Fibroblast of skin of left quadriceps (primary cell): ENCODE measurements around the gene POGK.
A peak's percentile ranks its signal among the peaks of the same experiment; 100 is the strongest.
"Not testable (repeated sequence)": the region's sequence is repeated elsewhere in the genome, so short reads cannot be mapped to it uniquely, and the experiment has no call there.

Experiments used
- DNase-seq, 2 experiments: peaks; one replicate each; pipeline ENCODE4 v3.0.0-alpha.2; 2013; ENCODE audit warnings: low read depth in 2 of 2

The POGK gene

DNA sequence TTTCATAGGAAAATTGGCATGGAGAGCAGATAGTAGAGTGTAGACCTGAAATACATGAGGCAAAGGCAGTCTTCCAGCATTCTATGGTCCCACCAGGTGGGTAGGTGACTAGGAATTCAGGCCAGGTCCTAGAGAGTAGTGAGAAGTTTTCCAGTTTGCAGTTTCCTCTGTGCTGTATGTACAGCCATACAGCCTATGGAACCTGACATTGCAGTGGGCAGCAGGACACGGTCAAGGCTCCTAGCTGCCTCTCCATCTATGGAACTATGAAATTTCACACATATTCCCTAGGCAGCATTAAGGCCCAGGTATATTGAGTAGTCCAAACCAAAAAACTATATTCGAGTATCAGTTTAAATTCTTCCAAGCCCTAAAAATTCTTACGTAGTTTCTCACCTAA, 16.3 kb downstream of the POGK start:
- DNase-seq = no peak

DNA sequence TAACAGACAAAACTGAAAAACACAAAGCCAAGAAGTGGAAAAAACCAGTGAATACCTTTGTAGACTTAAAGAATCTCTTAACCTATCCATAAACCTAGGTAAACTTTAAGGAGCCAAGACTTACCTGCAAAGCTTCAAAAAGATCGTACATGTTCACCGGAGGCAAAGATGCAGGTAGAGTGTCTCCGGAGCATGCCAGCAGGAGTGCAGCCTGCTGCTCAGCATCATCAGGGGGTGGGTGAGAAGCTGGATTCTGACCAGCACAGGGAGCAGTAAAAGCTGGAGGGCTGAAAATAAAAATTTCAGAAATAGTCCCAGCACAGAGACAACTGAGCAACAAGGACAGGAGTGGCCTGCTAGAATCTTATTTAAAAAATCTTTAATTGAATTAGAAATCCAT, 18.7 kb downstream of the POGK start:
- no peak for DNase-seq

DNA sequence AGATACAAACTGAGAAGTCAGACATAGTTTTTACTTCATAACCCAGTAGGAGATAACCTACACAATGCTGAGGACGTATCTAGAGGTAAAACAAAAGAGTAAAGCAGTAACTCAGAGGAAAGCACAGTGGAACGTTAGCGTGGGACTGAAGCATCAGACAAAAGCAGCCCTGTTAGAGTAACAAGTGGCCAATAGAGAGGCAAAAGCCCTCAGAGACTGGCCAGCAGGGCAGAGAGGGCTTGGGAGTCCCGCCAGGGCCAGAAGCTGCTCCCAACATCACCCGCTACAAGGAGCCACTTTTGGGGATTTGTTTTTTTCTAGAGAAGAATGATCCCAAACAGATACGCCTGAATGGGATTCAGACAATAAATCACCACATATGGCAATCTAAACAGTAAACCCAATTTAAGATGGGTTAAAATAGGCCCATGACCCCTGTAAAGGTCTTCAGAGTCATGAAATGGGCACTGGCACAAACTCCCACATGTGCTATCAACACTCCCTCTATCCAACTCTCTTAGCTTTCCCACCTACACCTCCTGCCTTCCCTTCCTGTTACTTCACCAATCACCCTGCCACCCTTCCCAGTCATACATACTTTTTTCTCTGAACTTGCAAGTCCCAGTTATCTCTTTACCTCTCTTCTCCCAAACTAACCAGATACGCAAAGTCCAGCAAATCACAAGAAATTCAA, 19.6 kb downstream of the POGK start:
- DNase-seq = no peak

DNA sequence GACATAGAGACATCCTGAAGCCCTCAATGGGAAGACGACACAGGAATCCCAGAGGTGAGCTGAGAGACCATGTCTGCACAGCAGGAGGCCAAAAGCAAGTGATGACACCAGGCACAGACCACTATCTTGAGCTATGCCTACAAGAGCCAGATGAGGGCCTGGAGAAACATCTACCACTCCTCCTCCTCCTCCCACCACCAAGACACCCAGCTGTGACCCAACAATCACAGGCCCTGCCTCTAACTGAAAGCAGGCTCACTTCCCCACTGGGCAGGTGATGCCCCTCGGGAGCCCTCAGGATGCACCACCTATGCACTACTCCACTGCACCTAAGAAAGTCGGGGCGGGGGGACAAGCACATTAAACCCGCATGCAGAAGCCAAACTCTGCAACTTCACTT, 20.3 kb downstream of the POGK start:
- no peak for DNase-seq

DNA sequence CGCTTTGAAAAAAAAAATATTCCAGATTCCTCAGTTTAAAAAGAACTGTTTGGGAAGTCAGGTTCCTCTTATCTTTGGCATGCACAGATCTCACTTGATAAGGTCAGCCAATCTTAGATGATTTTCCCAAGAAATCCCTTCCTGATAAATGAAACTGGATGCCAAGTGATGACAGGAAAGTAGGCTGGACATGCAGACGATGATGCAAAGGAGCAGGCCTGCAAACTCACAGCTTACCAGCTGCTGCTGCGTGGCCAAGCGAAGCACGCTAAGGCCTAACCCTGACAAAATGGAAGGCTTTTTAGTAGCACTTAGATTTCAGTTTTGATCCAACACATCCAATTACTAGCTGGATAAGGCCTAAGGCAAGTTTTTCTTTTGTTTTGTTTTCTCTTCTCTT, 26.7 kb downstream of the POGK start:
- DNase-seq = no peak

DNA sequence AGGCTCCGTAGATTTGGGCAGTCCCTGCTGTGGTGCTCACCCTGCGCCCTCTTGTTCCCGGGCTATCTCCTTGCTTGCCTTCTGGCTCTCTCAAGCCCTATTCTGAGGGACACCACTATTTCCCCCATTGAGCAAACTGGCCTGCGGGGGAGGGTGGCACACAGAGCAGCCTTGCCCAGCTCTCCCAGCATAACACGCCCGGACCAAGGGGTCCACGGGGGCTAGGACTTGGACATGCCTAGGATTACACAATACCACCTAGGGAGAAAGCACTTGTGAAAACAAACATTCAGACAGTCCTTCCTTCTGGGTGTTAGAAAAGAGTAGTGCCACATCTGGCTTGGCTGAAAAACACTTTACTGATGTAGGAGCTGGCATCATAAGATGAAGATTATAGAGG, 29.4 kb downstream of the POGK start:
- no peak for DNase-seq

DNA sequence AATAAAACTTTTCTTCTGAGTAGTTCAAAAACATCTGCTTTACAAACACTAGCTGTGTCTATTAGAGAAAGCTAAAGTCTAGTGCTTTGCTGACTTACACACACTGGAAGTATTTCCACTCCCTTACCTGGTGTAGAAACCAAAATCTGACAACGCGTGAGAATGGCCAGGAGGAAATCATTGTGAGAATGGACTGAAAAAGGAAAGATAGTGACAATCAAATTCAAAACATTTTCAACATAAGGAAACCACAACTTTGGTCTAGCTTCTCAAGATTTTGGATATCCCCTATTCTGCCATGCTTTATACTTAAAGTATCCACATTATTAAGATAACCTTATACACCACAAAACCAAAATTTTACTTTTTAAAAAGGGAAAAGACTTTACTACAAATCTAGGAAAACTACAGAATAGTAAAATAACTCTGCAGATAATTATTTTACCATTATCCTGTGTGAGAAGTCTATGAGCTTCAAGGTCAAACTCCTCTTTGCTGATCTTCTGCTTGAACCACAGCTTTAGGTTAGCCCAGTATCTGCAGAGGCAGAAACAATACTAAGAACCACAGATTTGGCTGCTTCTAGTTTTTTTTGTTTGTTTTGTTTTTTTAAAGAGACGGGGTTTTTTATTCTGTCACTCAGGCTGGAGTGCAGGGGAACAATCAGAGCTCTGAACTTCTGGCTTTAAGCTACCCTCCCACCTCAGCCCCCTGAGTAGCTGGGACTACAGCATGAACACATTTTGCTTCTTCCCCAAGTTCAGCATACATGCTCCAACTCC, 30.2 kb downstream of the POGK start:
- no peak for DNase-seq

DNA sequence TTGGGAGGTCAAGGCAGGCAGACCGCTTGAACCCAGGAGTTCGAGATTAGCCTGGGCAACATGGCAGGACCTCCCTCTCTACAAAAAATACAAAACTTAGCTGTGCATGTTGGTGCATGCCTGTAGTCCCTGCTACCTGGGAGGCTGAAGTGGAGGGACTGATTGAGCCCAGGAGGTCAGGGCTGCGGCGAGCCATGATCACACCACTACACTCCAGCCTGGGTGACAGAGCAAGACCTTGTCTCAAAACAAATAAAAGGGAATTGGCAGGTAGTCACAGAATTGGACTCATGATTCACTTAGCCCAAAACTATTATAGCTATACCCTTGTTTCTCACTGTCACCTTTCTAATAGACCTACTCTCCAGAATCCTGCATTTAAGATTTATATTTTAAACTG, 31.3 kb downstream of the POGK start:
- no peak for DNase-seq

DNA sequence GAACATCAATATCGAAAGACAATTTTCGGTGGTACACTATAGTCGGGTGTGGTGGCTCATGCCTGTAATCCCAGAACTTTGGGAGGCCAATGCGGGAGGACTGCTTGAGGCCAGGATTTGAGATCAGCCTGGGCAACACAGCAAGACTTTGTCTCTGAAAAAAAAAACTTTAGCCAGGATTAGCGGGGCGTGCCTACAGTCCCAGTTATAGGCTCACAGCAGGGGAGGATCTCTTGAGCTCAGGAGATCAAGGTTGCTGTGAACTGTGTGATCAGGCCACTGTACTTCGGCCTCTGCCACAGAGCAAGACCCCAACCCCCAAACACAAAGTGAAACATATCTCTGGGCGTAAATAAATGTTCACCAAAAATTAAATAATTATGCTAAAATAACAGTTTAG, 35.2 kb downstream of the POGK start:
- no peak for DNase-seq

DNA sequence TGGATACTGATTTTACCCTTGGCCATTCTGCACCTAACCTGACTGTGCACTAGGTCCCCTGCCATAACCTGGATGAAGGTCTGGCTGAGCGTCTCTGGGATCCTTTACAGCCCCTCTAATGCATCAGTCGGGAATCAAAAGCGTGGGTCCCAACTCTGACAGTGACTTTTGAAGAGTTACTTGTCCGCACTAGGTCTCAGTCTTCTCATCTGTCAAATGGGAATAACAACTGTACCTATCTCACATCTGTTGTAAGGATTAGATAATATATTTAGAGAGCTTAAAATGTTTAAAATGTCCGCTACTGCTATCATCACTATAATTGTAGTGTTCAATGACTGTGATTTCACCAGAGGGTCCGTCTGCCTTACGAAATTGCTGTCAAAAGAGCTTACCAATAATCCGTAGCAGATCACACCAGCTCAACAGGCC, 36.0 kb downstream of the POGK start:
- no peak for DNase-seq

DNA sequence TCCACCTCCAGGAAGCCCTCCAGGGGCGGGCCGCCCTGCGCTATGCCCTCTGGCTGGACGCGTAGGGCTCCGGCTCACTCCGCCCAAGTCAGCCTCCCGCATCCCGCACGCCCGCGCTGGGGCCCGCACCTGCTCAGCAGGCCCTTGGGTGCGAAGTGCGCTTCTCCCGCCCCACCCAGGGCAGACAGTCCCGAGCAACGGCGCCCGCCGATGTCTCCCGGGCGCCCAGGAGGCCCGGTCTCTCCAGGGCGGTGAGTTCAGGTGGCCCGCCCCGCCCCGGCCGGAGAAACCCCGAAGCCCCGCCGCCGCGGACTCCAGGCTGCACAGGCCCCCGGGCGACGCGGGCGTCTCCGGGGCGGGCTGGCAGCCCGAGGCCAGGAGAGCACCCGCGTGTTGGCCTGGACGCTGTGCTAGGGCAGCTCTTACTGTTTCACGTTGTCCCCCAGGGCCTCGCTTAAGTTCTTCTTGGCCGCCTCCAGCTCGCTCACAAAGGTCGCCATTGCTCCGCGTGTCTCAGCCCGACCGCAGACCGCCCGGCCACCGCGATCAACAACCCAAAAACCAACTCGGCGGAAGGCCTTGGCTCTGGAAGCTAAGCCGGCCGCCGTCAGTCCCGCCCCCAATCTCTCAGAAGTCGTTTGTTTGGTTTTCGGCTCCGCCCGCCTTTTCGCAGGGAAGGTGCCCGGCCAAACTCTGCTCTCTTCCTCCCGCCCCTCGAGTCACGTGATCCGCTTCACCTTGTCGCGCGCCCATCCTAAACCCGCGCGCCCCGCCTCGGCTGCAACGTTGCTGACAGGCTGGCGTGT, 36.7 kb downstream of the POGK start, which contains the start of gene TADA1:
Gene TADA1 (minus strand): TSS at position 531 of the 806 bp plus-strand sequence. CDS start 31 bp downstream, at position 500.
- DNase-seq = peak; percentile 92 to 95

DNA sequence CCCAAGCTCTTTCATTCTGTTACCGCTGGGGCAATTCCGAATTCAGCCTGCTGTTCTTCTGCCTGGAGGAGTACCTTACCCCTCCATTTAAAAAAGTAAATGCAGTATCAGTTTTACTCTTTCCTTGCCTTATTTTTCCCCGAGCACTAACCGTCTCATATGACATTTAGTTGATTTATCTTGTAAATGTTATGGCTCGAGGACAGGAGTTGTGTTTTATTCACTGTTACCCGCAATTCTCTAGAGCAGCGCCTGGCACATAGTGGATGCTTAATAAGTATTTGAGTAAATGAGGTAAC, 37.2 kb downstream of the POGK start:
- DNase-seq = no peak

DNA sequence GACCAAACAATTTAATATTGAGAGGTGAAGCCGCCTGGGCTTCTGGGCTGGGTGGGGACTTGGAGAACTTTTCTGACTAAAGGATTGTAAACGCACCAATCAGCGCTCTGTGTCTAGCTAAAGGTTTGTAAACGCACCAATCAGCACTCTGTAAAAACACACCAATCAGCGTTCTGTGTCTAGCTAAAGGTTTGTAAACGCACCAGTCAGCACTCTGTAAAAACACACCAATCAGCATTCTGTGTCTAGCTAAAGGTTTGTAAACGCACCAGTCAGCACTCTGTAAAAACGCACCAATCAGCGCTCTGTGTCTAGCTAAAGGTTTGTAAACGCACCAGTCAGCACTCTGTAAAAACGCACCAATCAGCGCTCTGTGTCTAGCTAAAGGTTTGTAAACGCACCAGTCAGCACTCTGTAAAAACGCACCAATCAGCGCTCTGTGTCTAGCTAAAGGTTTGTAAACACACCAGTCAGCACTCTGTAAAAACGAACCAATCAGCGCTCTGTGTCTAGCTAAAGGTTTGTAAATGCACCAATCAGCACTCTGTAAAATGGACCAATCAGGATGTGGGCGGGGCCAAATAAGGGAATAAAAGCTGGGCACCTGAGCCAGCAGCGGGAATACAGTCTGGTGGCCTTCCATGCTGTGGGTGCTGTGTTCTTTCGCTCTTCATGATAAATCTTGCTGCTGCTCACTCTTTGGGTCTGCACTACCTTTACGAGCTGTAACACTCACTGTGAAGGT, 39.1 kb downstream of the POGK start:
- DNase-seq = not testable (repeated sequence)

DNA sequence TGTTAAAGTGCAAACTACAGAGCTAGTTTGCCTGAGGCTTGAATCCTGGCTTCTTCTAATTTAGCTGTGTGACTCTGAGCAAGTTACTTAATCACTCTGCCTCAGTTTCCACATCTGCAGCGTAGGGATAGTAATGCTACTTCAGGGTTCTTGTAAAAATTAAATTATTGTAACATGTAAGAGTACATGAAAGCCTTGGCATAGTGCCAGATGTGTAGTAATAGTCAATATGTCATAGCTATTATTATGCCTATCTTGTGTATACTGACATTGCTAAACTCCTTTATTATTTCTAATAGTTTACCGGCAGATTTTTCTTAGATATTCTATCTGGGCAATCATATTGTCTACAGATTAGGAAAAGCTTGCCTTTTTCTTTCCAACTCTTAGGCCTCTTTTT, 43.6 kb downstream of the POGK start:
- DNase-seq = no peak

DNA sequence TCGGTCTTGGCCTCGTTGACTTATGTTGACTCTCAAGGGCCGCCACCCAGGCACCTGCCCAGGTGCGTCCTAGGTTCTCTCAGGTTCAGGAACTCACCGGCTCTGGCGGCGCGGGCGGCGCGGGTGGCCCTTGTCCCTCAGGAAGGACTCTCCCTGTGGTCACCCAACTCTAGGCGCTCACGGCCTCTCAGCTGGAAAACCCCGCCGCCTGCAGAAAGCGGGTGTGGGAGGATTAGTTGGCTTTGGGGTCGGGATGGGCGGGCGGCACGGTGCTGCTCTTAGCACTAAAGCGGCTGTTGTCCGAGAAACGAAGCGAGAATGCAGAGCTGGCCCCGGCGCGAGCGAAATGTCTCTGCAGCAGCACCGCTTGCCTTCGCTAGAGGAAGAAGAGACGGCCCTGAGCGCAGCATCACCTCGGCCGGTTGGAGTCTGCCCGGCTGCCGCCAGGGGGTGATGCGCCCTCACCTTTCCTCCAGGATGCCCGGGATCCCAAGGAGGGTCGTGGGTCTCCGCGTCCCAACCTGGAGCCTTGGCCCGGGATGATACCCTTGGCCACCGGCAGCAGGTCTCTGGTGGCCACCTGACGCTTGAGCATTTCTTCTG, 44.9 kb downstream of the POGK start:
- no peak for DNase-seq

DNA sequence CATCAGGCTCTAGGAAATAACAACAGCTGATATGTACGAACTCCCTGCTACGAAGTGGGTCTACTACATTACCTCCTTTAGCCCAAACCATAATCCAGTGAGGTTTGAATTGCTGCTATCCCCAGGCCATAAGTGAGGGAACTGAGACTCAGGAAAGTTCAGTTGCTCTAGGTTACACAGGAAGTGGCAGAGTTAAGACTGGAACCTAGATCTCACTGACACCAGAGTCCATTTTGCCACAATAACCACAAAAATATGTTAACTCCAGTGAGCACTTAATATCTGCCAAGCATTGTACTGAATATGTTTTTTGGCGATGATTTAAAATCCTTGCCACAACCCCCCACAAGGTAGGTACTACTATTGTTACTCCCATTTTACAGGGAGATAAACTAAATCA, 45.7 kb downstream of the POGK start:
- no peak for DNase-seq

DNA sequence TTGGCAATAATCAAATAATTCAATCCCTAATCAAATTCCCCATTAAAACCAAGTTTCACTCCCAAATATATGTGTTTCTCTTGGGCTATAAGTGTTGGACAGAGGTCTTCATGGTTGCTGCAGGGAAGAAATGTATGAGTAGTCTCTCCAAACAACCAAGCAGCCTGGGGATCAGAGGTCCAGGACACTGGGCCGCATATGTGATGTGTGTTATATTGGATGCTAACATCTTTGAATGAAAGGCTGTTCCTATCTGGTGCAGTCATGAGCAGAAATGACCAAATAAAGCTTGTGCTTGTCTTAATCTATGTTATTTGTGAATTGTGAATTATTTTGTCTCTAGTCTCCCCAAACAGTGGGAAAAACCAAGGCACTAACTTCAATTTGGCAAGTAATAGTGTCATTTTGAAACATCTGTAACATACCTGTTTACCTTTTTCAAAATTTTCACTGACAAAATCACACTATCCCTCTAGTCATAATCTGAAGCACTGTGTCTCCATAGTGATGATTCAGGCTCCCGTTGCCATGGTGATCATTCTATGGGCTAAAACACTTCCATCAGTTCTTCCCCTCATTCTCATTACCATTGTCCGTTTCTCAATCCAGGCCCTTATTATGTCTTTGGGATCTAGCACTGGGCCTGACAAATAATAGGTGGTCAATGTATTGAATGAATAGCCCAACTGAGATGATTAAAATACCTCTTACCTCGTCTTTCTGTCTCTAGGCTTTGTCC, 49.3 kb downstream of the POGK start:
- DNase-seq = no peak

DNA sequence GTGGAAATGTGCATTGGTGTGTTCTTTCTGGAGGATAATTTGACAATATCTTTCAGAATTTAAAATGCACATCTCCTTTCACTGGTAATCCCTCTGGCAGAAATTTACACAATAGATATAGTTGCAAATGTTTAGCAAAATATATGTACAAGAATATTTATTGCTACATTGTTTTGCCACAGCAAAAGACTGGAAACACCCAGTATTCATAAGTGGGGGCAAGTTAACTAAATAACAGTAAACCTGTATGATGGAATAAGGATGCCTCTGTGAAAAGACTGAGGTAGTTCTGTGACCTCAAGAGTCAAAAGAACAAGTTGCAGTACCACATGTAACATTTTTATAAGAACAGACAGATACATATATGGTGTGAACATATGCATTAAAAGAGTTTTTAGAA, 50.5 kb downstream of the POGK start:
- DNase-seq = no peak

DNA sequence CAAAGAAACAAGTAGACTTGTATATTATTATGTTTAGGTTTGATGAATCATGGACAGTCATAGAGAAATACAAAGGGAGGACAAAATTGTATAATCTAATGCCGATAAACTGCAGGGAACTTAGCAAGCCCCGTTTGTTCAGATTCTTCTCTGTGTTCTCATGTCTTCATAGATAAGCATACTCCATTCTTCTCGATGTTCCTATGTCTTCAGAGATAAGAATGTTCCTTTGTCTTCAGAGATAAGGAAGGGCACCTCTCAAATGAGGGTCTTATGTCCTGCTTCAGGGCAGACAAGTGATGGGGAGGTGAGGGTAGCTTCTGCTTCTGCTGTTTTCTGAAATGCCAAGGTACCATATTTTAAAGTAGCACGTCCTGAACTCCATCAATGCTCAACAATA, 56.5 kb downstream of the POGK start:
- DNase-seq = no peak

DNA sequence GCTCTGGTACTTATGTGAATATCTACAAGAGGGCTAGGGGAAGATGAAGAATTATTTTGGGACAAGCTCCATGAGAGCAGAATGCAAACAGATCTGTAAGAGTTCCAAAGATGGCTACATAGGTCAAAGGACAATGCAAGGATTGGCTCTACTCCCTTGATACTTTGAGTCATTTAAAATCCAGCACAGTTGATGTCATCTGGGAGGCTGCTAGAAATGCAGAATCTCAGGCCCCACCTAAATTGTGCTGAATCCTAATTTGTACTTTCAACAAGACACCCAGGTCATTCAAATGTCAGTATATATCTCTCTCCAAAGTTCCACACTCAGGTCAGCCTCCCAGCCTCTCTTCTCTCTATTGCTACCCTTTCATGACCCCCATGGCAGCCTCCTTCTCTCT, 60.5 kb downstream of the POGK start:
- no peak for DNase-seq

DNA sequence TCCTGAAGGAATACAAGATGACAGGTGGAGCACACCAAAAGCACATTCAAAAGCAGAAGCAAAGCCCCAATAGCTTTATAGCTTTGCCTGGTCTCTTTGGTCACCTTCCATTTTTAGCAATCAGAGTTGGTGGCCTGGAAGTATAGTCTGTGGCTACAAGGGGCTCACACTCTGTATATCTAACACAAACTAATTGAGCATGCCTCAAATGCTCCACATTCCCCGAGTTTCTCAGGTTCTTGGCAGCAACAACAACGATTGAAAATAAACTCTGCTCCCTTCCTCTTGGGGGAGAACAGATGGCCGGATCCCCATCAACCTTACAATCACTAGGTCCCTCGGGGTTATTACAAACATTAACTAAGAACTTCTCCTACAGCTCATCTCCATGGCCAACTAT, 61.7 kb downstream of the POGK start:
- no peak for DNase-seq
